ENCODE measurements around the gene TBC1D22A.

Gene TBC1D22A

GRCh38 chr22:46753761-46754109, 8.7 kb upstream of the TBC1D22A start:
- TF ChIP-seq CTCF (IDR thresholded peaks at IDR 0.05; ENCODE audit: insufficient read depth, low read depth, low read length, missing control alignments): no peak
- DNase-seq (ENCODE audit: low read depth): no peak
- H3K4me3 ChIP-seq (ENCODE audit: low read length): no peak overlapping the region

DNA sequence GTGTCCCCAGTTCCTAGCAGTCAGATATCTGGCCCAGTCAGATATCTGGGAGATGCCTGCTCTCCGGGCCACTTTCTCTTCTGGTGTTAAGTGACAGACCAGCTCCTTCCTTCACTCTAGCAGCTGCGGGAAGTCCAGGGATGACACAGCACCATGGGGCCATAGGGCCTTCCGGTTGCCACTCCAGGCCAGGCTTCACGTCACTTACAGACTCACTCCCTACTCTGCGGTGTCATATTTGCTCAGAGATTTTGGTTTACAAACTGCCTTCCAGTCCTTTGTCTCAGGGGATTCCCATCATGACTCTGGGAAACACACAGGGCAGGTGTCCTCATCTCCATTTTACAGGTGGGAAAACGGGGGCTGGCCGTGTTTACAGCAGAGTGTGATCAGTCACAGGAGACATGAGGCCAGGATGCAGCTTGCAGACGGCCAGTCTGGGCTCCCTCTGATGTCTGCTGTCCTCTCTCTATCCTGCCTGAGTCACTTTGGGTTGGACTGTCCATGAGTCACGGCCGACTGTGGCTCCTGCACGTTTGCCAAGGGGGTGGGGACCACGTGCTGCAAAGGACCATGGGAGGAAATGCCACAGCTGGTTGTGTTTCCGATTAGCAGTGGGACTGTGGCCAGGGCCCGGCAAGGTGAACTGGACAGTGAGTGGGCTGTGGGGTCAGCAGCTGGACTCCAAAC, 8.2 kb upstream of the TBC1D22A start:
- no peak overlapping the region for H3K4me3 ChIP-seq (ENCODE audit: low read length)
- DNase-seq (ENCODE audit: low read depth): peak; percentile 97
- TF ChIP-seq CTCF (IDR thresholded peaks at IDR 0.05; ENCODE audit: insufficient read depth, low read depth, low read length, missing control alignments): no peak

- H3K4me3 ChIP-seq (ENCODE audit: low read length): no peak overlapping the region
- no peak for DNase-seq (ENCODE audit: low read depth)
- TF ChIP-seq CTCF (IDR thresholded peaks at IDR 0.05; ENCODE audit: insufficient read depth, low read depth, low read length, missing control alignments): no peak
These were observed 7.6 kb upstream of the TBC1D22A start for GRCh38 chr22:46754826-46755225.

GRCh38 chr22:46755525-46755924, 6.9 kb upstream of the TBC1D22A start:
- no peak overlapping the region for H3K4me3 ChIP-seq (ENCODE audit: low read length)
- no peak for DNase-seq (ENCODE audit: low read depth)

DNA sequence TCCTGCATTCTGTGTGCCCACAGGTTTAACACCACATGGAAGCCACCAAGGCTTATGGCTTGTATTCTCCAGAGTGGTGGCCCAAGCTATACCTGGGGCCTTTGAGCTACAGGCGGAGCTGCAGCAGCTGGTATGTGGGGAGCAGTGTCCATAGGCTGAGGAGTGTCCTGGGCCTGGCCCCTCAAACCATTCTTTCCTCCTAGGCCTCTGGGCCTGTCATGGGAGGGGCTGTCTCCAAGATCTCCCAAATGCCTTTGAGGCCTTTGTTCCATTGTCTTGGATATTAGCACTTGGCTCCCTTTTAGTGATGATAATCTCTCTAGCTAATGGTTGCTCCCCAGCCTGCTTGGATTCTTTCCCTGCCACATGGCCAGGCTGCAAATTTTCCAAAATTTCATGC, 6.4 kb upstream of the TBC1D22A start:
- no peak for TF ChIP-seq CTCF (IDR thresholded peaks at IDR 0.05; ENCODE audit: insufficient read depth, low read depth, low read length, missing control alignments)
- DNase-seq (ENCODE audit: low read depth): no peak
- H3K4me3 ChIP-seq (ENCODE audit: low read length): no peak overlapping the region

More at GRCh38 chr22:46755525-46755924, 6.9 kb upstream of the TBC1D22A start:
- no peak for TF ChIP-seq CTCF (IDR thresholded peaks at IDR 0.05; ENCODE audit: insufficient read depth, low read depth, low read length, missing control alignments)

- TF ChIP-seq CTCF (IDR thresholded peaks at IDR 0.05; ENCODE audit: insufficient read depth, low read depth, low read length, missing control alignments): no peak
- no peak overlapping the region for H3K4me3 ChIP-seq (ENCODE audit: low read length)
- no peak for DNase-seq (ENCODE audit: low read depth)
These were observed 5.3 kb upstream of the TBC1D22A start for GRCh38 chr22:46757104-46757503.

GRCh38 chr22:46758121-46758520, 4.3 kb upstream of the TBC1D22A start:
- no peak for TF ChIP-seq CTCF (IDR thresholded peaks at IDR 0.05; ENCODE audit: insufficient read depth, low read depth, low read length, missing control alignments)
- DNase-seq (ENCODE audit: low read depth): no peak
- no peak overlapping the region for H3K4me3 ChIP-seq (ENCODE audit: low read length)

All from epithelial cell of esophagus (primary cell).